HEK293 (cell line): ENCODE measurements around the gene SH3TC1.

Experiments
- CTCF ChIA-PET: fragments of 350-600 bp; formaldehyde crosslinking; extraction: SDS; loops from one replicate; lab custom pipeline; 2021; ENCODE audit warnings: antibody characterized with exemption; lab: Yijun Ruan, JAX
- POLR2A ChIA-PET: fragments of 300-600 bp; formaldehyde crosslinking; extraction: SDS; loops from one replicate; lab custom pipeline; 2020; ENCODE audit warnings: antibody characterized with exemption, inconsistent platforms; lab: Yijun Ruan, JAX
- H3K27ac ChIP-seq: fragments of 200-500 bp; sonication (Bioruptor generic); 2 replicates; pipeline ENCODE4 v1.5.1; 2014; ENCODE audit warnings: low read depth, low read length, control low read depth, inconsistent platforms; ENCODE audit errors: extremely low read depth
- H3K36me3 ChIP-seq, 2 experiments: fragments of 200-500 bp in 1 of 2; sonication (Bioruptor generic) in 1 of 2; 1 replicate in 1 of 2; 2 replicates in 1 of 2; pipeline ENCODE4 v1.5.1; 2014 to 2017; ENCODE audit warnings: inconsistent platforms in 2 of 2, low read length in 2 of 2; ENCODE audit not compliant: control insufficient read depth in 2 of 2, insufficient read depth in 1 of 2
- H3K4me1 ChIP-seq: fragments of 200-500 bp; sonication (Bioruptor generic); 2 replicates; pipeline ENCODE4 v1.5.1; 2014; ENCODE audit warnings: mild to moderate bottlenecking, low read length, inconsistent platforms; ENCODE audit not compliant: control insufficient read depth, insufficient read depth
- H3K4me3 ChIP-seq: 2 replicates; pipeline ENCODE4 v1.5.1; 2011; ENCODE audit warnings: low read depth, mild to moderate bottlenecking, control low read depth, low read length, moderate library complexity
- H3K9me3 ChIP-seq: fragments of 200-500 bp; sonication (Bioruptor generic); 2 replicates; pipeline ENCODE4 v1.5.1; 2014; ENCODE audit warnings: low read depth, low read length, inconsistent platforms; ENCODE audit not compliant: control insufficient read depth, insufficient read depth
- ATF2 ChIP-seq: fragments of 450-650 bp; formaldehyde crosslinking; IDR thresholded peaks from 2 replicates; pipeline ENCODE4 v1.5.1; 2016; ENCODE audit warnings: missing biosample characterization, missing genetic modification characterization, low read depth
- KLF1 ChIP-seq: fragments of 450-650 bp; formaldehyde crosslinking; IDR thresholded peaks from 2 replicates; pipeline ENCODE4 v1.5.1; 2016; ENCODE audit warnings: missing biosample characterization, missing genetic modification characterization
- TSHZ1 ChIP-seq: fragments of 450-650 bp; formaldehyde crosslinking; IDR thresholded peaks from 2 replicates; pipeline ENCODE4 v1.5.1; 2016; ENCODE audit warnings: missing biosample characterization, missing genetic modification characterization, borderline replicate concordance
- YY1 ChIP-seq: fragments of 450-650 bp; formaldehyde crosslinking; IDR thresholded peaks from 2 replicates; pipeline ENCODE4 v1.5.1; 2018; ENCODE audit warnings: missing biosample characterization, missing genetic modification characterization
- ZBTB17 ChIP-seq: fragments of 450-650 bp; formaldehyde crosslinking; IDR thresholded peaks from 2 replicates; pipeline ENCODE4 v1.5.1; 2016; ENCODE audit warnings: missing biosample characterization, missing genetic modification characterization
- ZBTB48 ChIP-seq: fragments of 450-650 bp; formaldehyde crosslinking; IDR thresholded peaks from 2 replicates; pipeline ENCODE4 v1.5.1; 2016; ENCODE audit warnings: missing biosample characterization, missing genetic modification characterization
- ZEB2 ChIP-seq: fragments of 450-650 bp; formaldehyde crosslinking; IDR thresholded peaks from 2 replicates; pipeline ENCODE4 v1.5.1; 2016; ENCODE audit warnings: missing biosample characterization, missing genetic modification characterization
- ZNF335 ChIP-seq: fragments of 450-650 bp; formaldehyde crosslinking; conservative IDR thresholded peaks from 2 replicates; pipeline ENCODE4 v1.5.1; 2016; ENCODE audit warnings: missing biosample characterization, missing genetic modification characterization
- ZNF366 ChIP-seq: fragments of 450-650 bp; formaldehyde crosslinking; conservative IDR thresholded peaks from 2 replicates; pipeline ENCODE4 v1.5.1; 2016; ENCODE audit warnings: missing biosample characterization, missing genetic modification characterization
- ZNF621 ChIP-seq: fragments of 450-650 bp; formaldehyde crosslinking; IDR thresholded peaks from 2 replicates; pipeline ENCODE4 v1.5.1; 2017; ENCODE audit warnings: missing biosample characterization, missing genetic modification characterization
- ZNF629 ChIP-seq: fragments of 450-650 bp; formaldehyde crosslinking; IDR thresholded peaks from 2 replicates; pipeline ENCODE4 v1.5.1; 2017; ENCODE audit warnings: missing biosample characterization, missing genetic modification characterization
- ZNF639 ChIP-seq: fragments of 450-650 bp; formaldehyde crosslinking; IDR thresholded peaks from 2 replicates; pipeline ENCODE4 v1.5.1; 2016; ENCODE audit warnings: missing biosample characterization, missing genetic modification characterization
- TF ChIP-seq, protein P1 (sequence below): fragments of 450-650 bp; formaldehyde crosslinking; IDR thresholded peaks from 2 replicates; pipeline ENCODE4 v1.5.1; 2017; ENCODE audit warnings: missing biosample characterization, missing genetic modification characterization

SH3TC1 gene

DNA sequence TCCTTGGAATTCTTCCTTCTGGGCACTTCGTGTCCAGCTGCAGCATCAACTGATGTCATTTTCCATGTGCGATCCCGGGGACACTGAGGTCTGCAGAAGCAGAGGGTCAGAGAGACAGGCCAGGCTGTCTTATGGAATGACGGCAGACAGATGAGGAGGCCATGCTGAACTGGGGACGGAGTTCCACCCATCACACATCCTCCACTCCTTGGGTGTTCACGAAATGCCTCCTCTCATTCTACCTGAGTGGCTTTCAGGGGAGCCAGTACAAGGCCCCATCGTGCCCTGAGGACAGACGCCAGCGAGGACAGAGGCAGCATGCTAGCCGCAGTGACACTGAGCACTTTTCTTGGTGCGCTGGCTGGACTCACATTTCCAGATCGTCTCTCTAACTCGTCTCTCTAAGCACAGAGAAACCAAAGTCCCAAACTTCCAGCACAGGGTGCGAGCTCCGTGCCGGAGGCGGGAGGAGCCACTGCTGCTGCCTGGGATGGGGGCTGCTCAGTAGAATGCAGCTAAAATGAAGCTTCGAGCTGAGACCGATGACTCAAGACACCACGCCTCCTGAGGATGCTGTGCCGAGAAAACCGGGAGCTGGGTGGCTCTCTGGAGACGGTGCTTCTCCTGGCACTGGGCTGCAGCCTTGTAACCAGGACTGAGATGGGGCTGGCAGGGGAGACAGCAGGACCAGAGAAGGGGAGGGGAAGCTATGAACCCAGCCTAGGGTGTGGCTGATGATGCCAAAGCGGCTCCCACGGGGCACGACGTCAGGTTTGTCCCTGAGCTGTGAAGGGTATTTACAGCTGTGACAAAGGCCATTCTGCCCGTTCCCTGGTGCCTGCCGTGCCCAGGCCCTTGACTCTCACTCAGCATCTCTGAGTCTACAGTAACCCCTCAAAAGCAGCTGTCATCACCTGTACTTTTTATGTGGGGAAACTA lies 48.7 kb upstream of the SH3TC1 start:
- ChIA-PET CTCF (no interaction called here), POLR2A (no interaction called here)
- TF ChIP-seq ZBTB17 (tag by site-specific recombination) (0 out of 2 replicates have a peak, but pooled peaks have one; percentile 31), KLF1 (tag by site-specific recombination) (0 out of 2 replicates have a peak, but pooled peaks have one; percentile 24), ZNF629 (tag by site-specific recombination) (no peak)

DNA sequence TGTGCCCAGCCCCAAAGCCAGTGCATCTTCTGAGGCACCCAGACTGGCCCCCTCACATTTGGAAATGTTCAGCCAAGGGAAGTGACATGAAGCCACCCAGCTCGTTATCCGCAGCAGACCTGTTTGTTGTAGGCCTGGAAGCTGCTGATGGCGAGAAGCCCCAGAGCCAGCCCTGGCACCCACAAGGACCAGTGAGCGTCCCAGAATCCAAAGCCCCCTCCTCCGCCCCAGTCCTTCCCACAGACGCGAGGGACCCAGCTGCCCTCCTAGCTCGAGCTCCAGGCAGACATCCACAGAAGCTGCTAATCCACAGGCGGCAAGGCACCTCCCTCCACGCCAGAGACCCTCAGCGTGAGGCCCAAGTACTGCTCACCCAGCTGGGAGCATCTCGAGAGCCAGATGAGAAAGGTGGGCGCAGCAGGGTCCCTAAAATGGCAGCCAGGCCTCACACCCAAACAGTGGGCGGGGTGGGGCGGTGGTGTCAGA lies 47.9 kb upstream of the SH3TC1 start:
- CTCF ChIA-PET = no interaction called here
- POLR2A ChIA-PET = no interaction called here
- TF ChIP-seq ZNF621 (tag by site-specific recombination) (no peak), ZEB2 (tag by site-specific recombination) (no peak), TSHZ1 (tag by site-specific recombination) (no peak), ZNF335 (tag by site-specific recombination) (no peak), ZNF639 (tag by site-specific recombination) (no peak), ATF2 (tag by site-specific recombination) (no peak), YY1 (tag by site-specific recombination) (no peak), ZNF366 (tag by site-specific recombination) (no peak), ZBTB48 (tag by site-specific recombination) (no peak)
- TF ChIP-seq, protein P1, sequence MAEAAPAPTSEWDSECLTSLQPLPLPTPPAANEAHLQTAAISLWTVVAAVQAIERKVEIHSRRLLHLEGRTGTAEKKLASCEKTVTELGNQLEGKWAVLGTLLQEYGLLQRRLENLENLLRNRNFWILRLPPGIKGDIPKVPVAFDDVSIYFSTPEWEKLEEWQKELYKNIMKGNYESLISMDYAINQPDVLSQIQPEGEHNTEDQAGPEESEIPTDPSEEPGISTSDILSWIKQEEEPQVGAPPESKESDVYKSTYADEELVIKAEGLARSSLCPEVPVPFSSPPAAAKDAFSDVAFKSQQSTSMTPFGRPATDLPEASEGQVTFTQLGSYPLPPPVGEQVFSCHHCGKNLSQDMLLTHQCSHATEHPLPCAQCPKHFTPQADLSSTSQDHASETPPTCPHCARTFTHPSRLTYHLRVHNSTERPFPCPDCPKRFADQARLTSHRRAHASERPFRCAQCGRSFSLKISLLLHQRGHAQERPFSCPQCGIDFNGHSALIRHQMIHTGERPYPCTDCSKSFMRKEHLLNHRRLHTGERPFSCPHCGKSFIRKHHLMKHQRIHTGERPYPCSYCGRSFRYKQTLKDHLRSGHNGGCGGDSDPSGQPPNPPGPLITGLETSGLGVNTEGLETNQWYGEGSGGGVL (tag by site-specific recombination) = no peak
- no peak overlapping the region for H3K27ac ChIP-seq
- no peaks in the 10 kb centered on the region for H3K4me1 ChIP-seq
- no peaks in the 10 kb centered on the region for H3K9me3 ChIP-seq
- H3K36me3 ChIP-seq = no peaks in the 10 kb centered on the region
- no peak overlapping the region for H3K4me3 ChIP-seq

More for the DNA sequence above, 48.7 kb upstream of the SH3TC1 start:
- Histone ChIP-seq H3K27ac (no peak overlapping the region), H3K36me3 (no peaks in the 10 kb centered on the region), H3K4me3 (no peak overlapping the region), H3K4me1 (no peaks in the 10 kb centered on the region), H3K9me3 (no peaks in the 10 kb centered on the region)
